ENCODE data around the gene DUSP15. TPM values are rescaled to one million over a fixed set of nuclear protein-coding genes. Genes with fewer than 3 reads are reported as not detected.

Gene DUSP15
- total and polyA plus RNA-seq, 8 donors = 0.35 to 4.3 (median 1.4) TPM

GRCh38 chr20:31833130-31833930, 37.0 kb downstream of the DUSP15 start:
- Histone ChIP-seq H3K27ac (no peak overlapping the region), H3K27me3 (no peaks in the 10 kb centered on the region), H3K4me1 (no peaks in the 10 kb centered on the region), H3K4me3 (no peak overlapping the region), H3K9me3 (no peaks in the 10 kb centered on the region), H3K36me3 (no peaks in the 10 kb centered on the region)
- peak; percentile 33 to 73 (median 64) for ATAC-seq
- WGBS, 2 donors = 56 to 63% methylated on average over 14 of the region's 14 CpGs
- no peak for FAIRE-seq
- peak in 4 of 6 donors; percentile 62 to 86 (median 72) for DNase-seq
- TF ChIP-seq CTCF (IDR thresholded peaks at IDR 0.05) = peak; percentile 73 to 83 (median 80)
- intact Hi-C loops (cut with DNase I) = no loop called here

- H3K27me3 ChIP-seq = no peaks in the 10 kb centered on the region
- DNase-seq (no peak), ATAC-seq (no peak), FAIRE-seq (no peak)
- no peaks in the 10 kb centered on the region for H3K36me3 ChIP-seq
- WGBS, 2 donors = 91 to 95% methylated on average over 17 of the region's 17 CpGs
- no peaks in the 10 kb centered on the region for H3K9me3 ChIP-seq
- H3K4me1 ChIP-seq = no peaks in the 10 kb centered on the region
- H3K27ac ChIP-seq = no peak overlapping the region
- intact Hi-C loops (cut with DNase I) = no loop called here
- no peak for TF ChIP-seq CTCF (IDR thresholded peaks at IDR 0.05)
- H3K4me3 ChIP-seq = no peak overlapping the region
Observed at GRCh38 chr20:31831771-31832306, 38.5 kb downstream of the DUSP15 start.

- H3K4me1 ChIP-seq = no peaks in the 10 kb centered on the region
- WGBS, 2 donors = 81 to 89% methylated on average over 6 of the region's 6 CpGs
- intact Hi-C loops (cut with DNase I) = no loop called here
- no peaks in the 10 kb centered on the region for H3K27me3 ChIP-seq
- H3K36me3 ChIP-seq = no peaks in the 10 kb centered on the region
- no peak for TF ChIP-seq CTCF (IDR thresholded peaks at IDR 0.05)
- H3K27ac ChIP-seq = no peak overlapping the region
- no peak for FAIRE-seq
- H3K4me3 ChIP-seq = no peak overlapping the region
- no peak for ATAC-seq
- DNase-seq = no peak
- H3K9me3 ChIP-seq = no peaks in the 10 kb centered on the region
Observed at GRCh38 chr20:31831211-31831610, 39.1 kb downstream of the DUSP15 start.

- 76 to 86% methylated on average over 8 of the region's 8 CpGs for WGBS, 2 donors
- ATAC-seq = no peak
- no peak overlapping the region for H3K4me3 ChIP-seq
Observed at GRCh38 chr20:31830406-31830981, 39.8 kb downstream of the DUSP15 start.

More at GRCh38 chr20:31830406-31830981, 39.8 kb downstream of the DUSP15 start:
- no peaks in the 10 kb centered on the region for H3K9me3 ChIP-seq
- FAIRE-seq (no peak), DNase-seq (no peak)
- no peaks in the 10 kb centered on the region for H3K4me1 ChIP-seq
- H3K27ac ChIP-seq = no peak overlapping the region
- no peaks in the 10 kb centered on the region for H3K36me3 ChIP-seq
- no peaks in the 10 kb centered on the region for H3K27me3 ChIP-seq
- TF ChIP-seq CTCF (IDR thresholded peaks at IDR 0.05) = no peak
- intact Hi-C loops (cut with DNase I) = no loop called here
